Psoas muscle (tissue), 8 donors: ENCODE results near the gene GADD45GIP1. TPM values are rescaled to one million over a fixed set of nuclear protein-coding genes. Genes with fewer than 3 reads are reported as not detected.

Experiments
- ATAC-seq, 4 donors: fragments of 200-7000 bp; cut with Tn5 transposase; one replicate each; pipeline ENCODE4 v1.9.1; 2020; ENCODE audit warnings: moderate library complexity in 3 of 4, mild to moderate bottlenecking in 2 of 4
- DNase-seq, 2 donors: peaks; one replicate each; pipeline ENCODE4 v3.0.0-alpha.2; 2020
- H3K27ac ChIP-seq: fragments of 200-600 bp; one replicate; pipeline ENCODE4 v1.8.0; 2022
- H3K27me3 ChIP-seq, 3 donors: fragments of 200-600 bp in 1 of 3; one replicate each; pipeline versions ENCODE4 v1.6.1 to v1.8.0; 2013 to 2022; ENCODE audit warnings: low read length in 2 of 3, mild to moderate bottlenecking in 2 of 3, moderate library complexity in 1 of 3; ENCODE audit not compliant: insufficient read depth in 3 of 3
- H3K36me3 ChIP-seq, 2 donors: fragments of 200-600 bp in 1 of 2; one replicate each; pipeline versions ENCODE4 v1.6.1 to v1.8.0; 2013 to 2022; ENCODE audit warnings: low read depth in 1 of 2, mild to moderate bottlenecking in 1 of 2, moderate library complexity in 1 of 2; ENCODE audit not compliant: insufficient read depth in 1 of 2
- H3K4me1 ChIP-seq: fragments of 200-600 bp; one replicate; pipeline ENCODE4 v1.8.0; 2022
- H3K4me3 ChIP-seq: fragments of 200-600 bp; one replicate; pipeline ENCODE4 v1.8.0; 2022; ENCODE audit warnings: mild to moderate bottlenecking
- H3K9me3 ChIP-seq: fragments of 200-600 bp; one replicate; pipeline ENCODE4 v1.8.0; 2022
- CTCF ChIP-seq: fragments of 200-600 bp; IDR thresholded peaks from one replicate; pipeline ENCODE4 v1.8.0; 2022; ENCODE audit warnings: antibody characterized with exemption
- whole genome bisulfite sequencing, 3 donors: extraction: QIAGEN DNeasy Blood & Tissue Kit; methylation state at CpG; one replicate each; pipeline versions ENCODE4 v1.1.6 to v1.1.7; 2013; 5-methylcytosine and 5-hydroxymethylcytosine counted together
- intact Hi-C, 2 donors: fragments of 100-400 bp; cut with DNase I; formaldehyde crosslinking; loops; one replicate each; pipeline versions ENCODE4 v1.11.0 to v1.14.2; 2022
- polyA plus RNA-seq, 3 donors: library from polyadenylated mRNA; stranded (reverse); fragments of 200-250 nt; gene quantifications; one replicate each; pipeline ENCODE4 v1.2.3, GENCODE V29; 2013
- total RNA-seq, 4 donors: library from RNA; stranded (reverse); fragmentation: NEBNext Ultra II Directional in 2 of 4; extraction: Animal tissue kit (Norgen Biotek cat#: 25700) in 2 of 4; gene quantifications; one replicate each; pipeline versions ENCODE4 v1.2.1 to v1.2.4, GENCODE V29; 2021 to 2023
- donor health status: healthy with polysubstance abuse.
- donor health status: DM: no; HTN: no; CAD: no; lungs with moderate emphysema.
- donor health status: Bipolar disorder and iron deficiency.
- donor health status: healthy.
- donor health status: DM: yes; HTN: yes; CAD: no.
- donor health status: DM: no; HTN: no; CAD: no.
- donor health status: DM: no; HTN: no; CAD: no.
- donor health status: DM: yes; HTN: yes; CAD: no.

GADD45GIP1 gene
- total and polyA plus RNA-seq, 7 donors: 22.4 to 119 (median 35.6) TPM

DNA sequence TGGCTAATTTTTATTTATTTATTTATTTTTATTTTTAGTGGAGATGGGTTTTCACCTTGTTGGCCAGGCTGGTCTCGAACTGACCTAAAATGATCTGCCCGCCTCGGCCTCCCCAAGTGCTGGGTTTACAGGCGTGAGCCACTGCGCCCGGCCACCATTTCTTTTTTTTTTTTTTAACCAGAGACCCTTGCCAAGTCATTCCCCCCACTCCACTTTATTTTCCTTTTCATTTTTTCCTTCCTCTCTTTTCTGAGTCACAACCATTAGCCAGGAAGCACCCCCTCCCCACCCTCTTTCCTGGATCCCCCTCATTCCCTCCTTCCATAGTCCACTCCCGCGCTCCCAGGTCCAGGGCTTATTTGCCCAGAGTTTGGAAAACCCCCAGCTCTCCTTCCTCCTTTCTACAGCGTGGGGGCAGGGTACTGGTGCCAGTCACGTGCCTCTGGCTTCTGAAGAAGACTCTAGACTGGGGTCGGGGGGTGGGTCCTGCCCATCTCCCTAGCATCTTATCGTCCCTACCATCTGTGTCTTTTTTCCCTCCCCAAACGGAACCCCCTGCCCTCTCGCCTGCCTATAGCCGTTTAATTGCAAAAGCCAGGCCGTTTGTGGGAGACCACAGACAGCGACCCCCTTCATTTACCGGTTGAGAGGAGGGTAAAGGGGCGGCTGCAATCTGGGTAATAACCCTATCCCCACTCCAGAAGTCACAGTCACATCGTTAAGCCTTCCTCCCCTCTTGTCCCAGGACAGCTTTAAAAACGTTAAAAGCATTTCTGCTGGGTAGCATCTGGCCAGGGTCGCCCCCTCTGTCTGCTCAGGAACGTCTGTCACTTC, 19.7 kb downstream of the GADD45GIP1 start:
- H3K27me3 ChIP-seq: no peaks in the 10 kb centered on the region
- peak overlapping the region; percentile 98 for H3K4me3 ChIP-seq
- 24 to 30% (median 26%) methylated on average over 23 of the region's 23 CpGs for WGBS, 3 donors
- DNase-seq (no peak), ATAC-seq (no peak)
- TF ChIP-seq CTCF: no peak
- H3K9me3 ChIP-seq: no peaks in the 10 kb centered on the region
- peaks cover 13 to 31% of the 10 kb centered on the region in 2 donors for H3K36me3 ChIP-seq
- intact Hi-C loops: loop anchor here in 1 of 2 donors (10.0 kb wide), 1 partner anchor 133 kb away; the partner anchor contains the start of genes PRDX2, RNASEH2A and THSD8
- H3K4me1 ChIP-seq: peaks cover 28% of the 10 kb centered on the region
- H3K27ac ChIP-seq: peak overlapping the region; percentile 51

- no peak overlapping the region for H3K4me3 ChIP-seq
- H3K4me1 ChIP-seq: peaks cover 31% of the 10 kb centered on the region
- no peak for TF ChIP-seq CTCF
- H3K27ac ChIP-seq: no peak overlapping the region
- DNase-seq (no peak), ATAC-seq (no peak)
- peaks cover 13 to 24% of the 10 kb centered on the region in 2 donors for H3K36me3 ChIP-seq
- H3K27me3 ChIP-seq: no peaks in the 10 kb centered on the region
- intact Hi-C loops: loop anchor here in 1 of 2 donors (10.0 kb wide), 1 partner anchor 132 kb away; the partner anchor contains the start of genes PRDX2, RNASEH2A and THSD8
- 71 to 79% (median 74%) methylated on average over 7 of the region's 7 CpGs for WGBS, 3 donors
- no peaks in the 10 kb centered on the region for H3K9me3 ChIP-seq
Observed at GRCh38 chr19:12936582-12936981, 20.4 kb downstream of the GADD45GIP1 start.

GRCh38 chr19:12935071-12935470, 22.0 kb downstream of the GADD45GIP1 start:
- H3K36me3 ChIP-seq: peaks cover 3 to 21% of the 10 kb centered on the region in 2 donors
- H3K9me3 ChIP-seq: no peaks in the 10 kb centered on the region
- 87 to 90% (median 89%) methylated on average over 10 of the region's 10 CpGs for WGBS, 3 donors
- H3K4me3 ChIP-seq: no peak overlapping the region
- no peak overlapping the region for H3K27ac ChIP-seq
- peaks cover 21% of the 10 kb centered on the region for H3K4me1 ChIP-seq
- intact Hi-C loops: loop anchor here in 1 of 2 donors (10.0 kb wide), 1 partner anchor 130 kb away; the partner anchor contains the start of genes PRDX2, RNASEH2A and THSD8
- ATAC-seq (no peak), DNase-seq (no peak)
- H3K27me3 ChIP-seq: no peaks in the 10 kb centered on the region
- TF ChIP-seq CTCF: no peak

DNA sequence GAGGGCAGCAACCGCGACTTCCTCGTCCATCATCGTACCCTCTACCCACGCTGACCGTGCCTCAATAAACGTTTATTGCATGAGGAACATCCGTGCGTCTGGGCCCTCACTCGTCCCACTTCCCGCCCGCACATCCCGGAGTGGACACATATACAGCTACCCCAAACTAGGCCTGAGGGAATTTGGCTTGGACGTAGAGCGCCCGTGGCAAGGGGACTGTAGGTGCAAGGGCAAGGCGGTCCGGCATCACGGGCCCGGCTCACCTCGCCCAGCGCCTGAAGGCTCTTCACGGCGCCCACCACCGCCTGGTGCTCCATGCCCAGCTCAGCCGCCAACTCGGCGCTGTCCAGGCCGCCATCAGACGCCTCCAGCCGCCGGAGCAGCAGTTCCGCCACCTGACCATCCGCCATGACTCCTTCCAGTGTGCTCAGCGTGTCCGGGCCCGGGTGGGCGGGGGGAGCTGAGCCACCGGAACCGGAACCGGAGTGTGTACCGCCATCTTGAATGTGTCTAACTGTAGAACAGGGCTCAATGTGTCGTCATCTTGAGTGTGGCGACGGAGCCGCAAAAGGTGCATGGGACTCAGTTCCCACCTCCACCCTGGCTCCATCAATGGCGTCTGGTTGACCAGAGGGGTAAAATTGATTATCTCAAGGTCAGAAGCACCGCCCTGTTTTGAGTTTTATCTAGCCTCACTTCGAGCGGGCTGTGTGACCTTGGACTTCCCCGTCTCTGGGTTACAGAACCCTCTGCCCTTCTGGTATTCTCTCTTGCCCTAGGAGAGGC, 23.5 kb downstream of the GADD45GIP1 start, which contains the start of gene FARSA:
TSS of gene FARSA (minus strand) at position 425 of the 786 bp plus-strand sequence. CDS start at position 410, 15 bp downstream.
- no peak for TF ChIP-seq CTCF
- Histone ChIP-seq H3K36me3 (peaks cover 0 to 28% of the 10 kb centered on the region in 2 donors), H3K9me3 (no peaks in the 10 kb centered on the region), H3K27me3 (no peaks in the 10 kb centered on the region), H3K4me1 (peaks cover 14% of the 10 kb centered on the region), H3K27ac (peak within 1 kb of the TSS; percentile 86), H3K4me3 (peak within 1 kb of the TSS; percentile 94)
- intact Hi-C loops: loop anchor here in 1 of 2 donors (10.0 kb wide), 1 partner anchor 129 kb away; the partner anchor contains the start of genes PRDX2, RNASEH2A and THSD8
- ATAC-seq: peak; percentile 81 to 84 (median 84)
- 2 to 3% (median 3%) methylated on average over 49 to 51 of the region's 51 CpGs for WGBS, 3 donors
- peak; percentile 95 for DNase-seq
